HG03196 (cell line): ENCODE results near the gene CDH4.

Experiments used
- ATAC-seq: cut with Tn5 transposase; IDR thresholded peaks from one replicate; pipeline ENCODE4 v1.9.1; 2021; ENCODE audit not compliant: unreplicated experiment

CDH4 gene

DNA sequence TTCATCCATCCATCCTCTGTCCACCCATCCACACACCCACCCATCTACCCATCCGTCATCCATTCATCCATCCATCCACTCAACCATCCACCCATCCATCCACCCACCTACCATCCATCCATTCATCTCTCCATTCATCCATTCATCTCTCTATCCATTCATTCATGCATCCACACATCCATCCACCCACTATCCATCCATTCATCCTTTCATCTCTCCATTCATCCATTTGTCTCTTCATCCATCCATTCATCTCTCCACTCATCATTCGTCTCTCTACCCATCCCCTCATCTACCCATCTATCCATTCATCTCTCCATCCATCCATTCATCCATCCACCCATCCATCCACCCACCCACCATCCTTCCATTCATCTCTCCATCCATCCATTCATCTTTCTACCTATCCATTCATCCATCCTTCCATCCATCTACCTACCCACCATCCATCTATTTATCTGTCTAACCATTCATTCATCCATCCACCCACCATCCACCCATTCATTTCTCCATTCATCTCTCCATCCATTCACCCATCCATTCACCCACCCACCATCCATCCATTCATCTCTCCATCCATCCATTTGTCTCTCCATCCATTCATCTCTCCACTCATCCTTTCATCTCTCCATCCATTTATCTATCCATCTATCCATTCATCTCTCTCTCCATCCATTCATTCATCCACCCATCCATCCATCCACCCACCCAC lies 538.2 kb downstream of the CDH4 start:
- no peak for ATAC-seq

GRCh38 chr20:61791995-61792394 lies 539.9 kb downstream of the CDH4 start:
- no peak for ATAC-seq

- ATAC-seq, result no peak
Observed at GRCh38 chr20:61795669-61796630, 543.9 kb downstream of the CDH4 start.

DNA sequence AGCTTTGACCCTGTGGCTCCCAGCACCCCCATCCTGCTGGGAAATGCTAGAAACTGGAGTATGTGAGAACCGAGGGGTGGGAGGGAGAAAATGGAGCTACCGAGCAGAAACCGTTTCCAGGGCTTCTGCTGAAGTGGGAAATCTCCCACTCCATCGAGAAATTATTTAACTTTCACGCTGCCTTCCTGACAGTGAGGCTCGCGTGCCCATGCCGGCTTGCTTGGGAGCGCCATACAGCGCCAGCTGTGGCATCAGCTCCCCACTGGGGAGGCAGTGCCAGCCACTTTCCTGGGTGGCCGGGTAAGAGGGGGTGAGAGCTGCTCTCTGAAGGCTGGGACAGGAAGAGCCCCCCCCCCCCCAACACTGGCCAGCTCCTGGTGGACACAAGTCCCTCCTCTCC lies 544.7 kb downstream of the CDH4 start:
- ATAC-seq, result no peak

DNA sequence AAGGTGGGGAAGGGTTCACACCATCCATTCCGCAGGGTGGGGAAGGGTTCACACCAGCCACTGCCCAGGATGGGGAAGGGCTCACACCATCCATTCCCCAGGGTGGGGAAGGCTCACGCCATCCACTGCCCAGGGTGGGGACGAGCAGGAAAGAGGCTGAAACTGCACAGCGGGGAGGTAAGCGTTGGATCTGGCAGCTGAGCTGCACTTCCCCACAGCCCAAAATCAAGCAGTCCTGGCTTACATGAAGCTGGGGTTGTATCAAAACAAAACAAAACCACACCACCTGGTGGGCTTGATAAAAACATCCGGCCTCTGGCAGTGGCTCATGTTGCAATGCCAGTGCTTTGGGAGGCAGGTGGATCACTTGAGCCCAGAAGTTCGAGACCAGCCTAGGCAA lies 545.1 kb downstream of the CDH4 start:
- ATAC-seq, result no peak

DNA sequence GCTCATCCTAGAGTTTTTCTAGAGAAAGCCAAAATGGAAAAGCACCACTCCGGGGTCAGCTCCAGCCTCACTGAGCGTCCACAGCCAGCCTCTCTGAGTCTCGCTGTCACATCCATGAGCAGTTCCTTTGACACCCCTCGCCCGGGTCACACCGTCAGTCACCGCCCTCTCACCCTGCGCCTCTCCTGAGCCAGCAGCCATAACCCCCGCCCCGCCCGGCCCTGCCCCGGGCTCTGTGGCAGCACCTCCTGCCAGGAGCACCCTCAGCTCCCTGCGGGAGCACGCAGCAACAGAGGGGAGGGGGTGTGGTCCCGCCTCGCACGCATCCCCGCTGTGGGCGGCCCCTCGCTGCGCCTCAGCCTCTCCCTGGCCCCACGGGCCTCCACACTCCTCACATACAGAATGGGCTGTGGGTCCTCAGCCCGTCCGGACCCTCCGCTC lies 545.9 kb downstream of the CDH4 start:
- no peak for ATAC-seq

- no peak for ATAC-seq
Observed at GRCh38 chr20:61798632-61799031, 546.6 kb downstream of the CDH4 start.

DNA sequence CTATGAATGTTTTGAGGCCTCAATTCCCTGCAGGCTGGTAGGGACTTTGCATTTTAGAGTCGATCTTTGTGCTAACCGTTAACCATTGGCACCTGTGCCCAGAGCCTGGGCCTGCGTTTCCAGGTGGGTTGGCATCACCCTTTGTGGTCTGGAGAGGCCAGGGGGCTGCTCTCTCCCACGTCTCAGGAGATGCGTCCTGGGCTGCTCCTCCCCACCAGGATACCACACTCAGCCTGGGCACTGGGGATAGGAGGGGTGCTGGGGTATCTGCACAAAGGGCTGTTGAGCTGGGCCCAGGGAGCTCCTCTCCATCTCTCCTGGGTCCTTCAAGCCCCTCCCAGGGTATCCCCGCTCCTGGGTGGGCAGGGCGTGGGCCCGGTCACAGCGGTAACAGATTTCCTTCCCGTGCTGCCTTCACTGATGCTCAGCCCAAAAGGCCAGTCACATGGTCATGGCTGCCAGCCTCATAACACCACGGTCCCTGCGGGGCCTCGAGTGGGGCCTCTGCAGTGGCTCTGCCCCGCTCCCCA lies 547.4 kb downstream of the CDH4 start:
- ATAC-seq, result no peak

DNA sequence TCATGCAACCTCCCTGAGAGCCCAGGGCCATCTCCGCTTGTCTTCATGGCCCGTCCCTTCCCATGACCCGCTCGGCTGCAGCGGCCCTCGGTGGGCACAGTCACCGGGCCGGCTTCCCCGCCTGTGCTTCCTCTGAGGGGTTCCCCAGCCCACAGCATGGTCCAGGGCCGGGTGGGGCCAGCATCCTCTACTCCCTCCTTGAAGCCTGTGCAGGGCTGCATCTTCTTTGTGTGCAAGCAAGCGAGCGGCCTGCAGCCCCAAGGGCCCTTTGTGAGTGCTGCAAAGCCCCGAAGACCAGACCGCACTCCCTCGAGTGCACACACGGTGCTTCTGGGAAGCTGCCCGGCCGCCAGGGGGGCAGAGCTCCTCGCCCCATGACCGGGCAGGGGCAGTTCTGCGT lies 547.9 kb downstream of the CDH4 start:
- no peak for ATAC-seq

DNA sequence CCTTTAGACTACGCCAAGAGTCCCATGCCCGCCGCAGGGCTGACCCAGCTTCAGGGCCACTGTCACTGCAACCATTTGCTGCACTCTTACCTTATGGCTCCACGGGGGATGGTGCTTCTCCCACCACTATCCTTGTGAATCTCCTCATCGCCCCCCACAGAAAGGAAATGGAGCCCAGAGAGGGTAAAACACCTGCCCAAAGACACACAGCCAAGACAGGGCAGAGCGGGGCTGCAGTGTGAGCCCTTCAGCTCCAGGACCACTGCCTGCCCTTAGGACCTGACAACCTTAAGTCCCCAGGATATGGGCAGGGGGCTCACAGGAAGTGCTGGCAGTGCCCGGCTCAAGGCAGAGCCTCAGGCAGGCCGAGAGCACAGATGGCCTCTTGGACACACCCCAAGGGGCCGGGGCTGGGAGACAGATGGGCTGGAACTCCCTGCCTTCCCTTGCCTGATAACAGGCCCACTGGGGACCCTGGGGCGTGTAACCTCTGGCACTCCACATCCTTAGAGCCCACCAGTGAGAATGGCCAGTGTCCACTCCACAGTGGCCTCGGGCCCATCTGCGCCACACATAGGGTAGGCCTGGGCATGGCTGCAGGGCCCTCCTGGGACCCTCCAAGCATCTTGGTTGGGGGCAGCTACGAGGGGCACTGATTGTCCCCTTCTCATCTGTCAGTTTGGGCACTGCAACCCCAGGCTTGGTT lies 548.5 kb downstream of the CDH4 start:
- ATAC-seq, result no peak

- ATAC-seq, result no peak
Observed at GRCh38 chr20:61801065-61801360, 549.0 kb downstream of the CDH4 start.

GRCh38 chr20:61801428-61801827 lies 549.4 kb downstream of the CDH4 start:
- ATAC-seq, result no peak

DNA sequence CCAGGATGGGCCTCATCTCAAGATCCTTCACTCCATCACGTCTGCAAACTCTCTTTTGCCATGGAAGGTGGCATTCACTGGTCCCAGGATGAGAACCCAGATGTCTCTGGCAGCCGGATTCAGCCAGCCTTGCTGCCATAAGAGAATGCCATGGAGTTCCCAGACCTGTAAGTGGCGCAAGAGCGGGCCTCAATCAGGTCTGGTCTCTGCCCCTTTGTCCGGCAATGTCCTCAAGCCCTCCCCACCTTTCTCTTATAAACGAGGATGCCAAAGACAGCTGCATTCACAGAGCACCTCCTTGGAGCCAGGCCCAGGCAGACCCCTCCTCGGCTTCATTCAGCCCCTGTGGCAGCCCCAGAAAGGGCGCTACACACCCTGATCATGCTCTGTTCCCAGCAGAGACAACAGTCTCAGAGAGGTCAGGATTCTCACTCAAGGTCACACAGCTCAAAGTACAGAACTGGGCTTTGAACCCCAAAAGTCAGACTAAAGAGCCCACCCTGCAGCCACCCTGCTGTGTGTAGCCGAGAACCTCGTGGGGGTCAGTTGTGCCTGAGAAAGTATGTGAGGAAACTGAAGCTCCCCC lies 549.9 kb downstream of the CDH4 start:
- no peak for ATAC-seq

GRCh38 chr20:61802721-61803311 lies 550.8 kb downstream of the CDH4 start:
- ATAC-seq, result no peak

DNA sequence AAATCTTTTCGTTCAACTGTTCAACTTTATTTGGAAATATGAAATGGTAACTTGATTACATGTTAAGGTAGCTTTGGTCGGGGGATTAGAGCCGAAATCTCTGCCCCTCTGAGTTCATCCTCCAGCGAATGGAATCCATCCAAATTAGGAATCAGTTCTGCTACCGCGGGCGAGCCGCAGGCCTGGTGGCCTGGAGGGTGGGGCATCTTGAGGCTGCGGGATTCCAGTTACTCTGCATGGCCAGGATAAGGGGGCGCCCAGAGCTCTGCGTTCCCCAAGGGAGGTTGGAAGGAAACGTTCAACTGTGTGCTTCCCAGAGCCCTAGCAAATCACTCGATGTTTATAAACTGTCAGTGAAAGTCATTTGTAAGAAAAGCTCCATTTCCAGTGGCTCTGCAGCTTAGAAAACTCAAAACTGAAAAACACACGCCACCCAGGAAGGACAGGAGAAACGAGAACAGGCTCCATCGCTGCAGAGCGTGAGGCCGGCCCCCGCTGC lies 551.4 kb downstream of the CDH4 start:
- no peak for ATAC-seq

GRCh38 chr20:61803915-61804751 lies 552.1 kb downstream of the CDH4 start:
- no peak for ATAC-seq

DNA sequence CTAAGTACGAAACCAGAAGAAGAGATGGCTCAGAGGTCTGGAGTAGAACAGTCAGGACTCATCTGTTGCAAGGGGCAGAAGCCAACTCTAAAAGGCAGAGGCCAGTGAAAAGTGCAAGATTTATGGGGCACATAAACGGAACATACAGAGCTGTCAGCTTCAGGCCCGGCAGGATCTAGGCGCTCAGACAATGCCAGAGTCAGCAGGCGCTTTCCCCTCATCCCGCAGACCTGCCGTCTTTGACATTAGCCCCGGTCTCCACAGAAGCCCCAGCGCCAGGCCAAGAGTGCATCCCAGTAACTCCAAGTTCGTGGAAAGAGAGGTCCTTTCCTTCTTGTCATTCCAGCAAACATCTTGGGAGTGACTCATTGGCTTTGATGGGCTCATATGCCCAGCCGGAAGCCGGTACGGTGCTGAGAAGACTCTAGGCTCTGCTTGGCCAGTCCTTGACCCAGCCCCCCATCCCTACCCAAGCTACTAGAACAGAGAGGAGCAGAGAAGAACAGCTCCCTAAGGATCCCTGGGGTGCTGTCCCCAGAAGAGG lies 552.8 kb downstream of the CDH4 start:
- no peak for ATAC-seq

- no peak for ATAC-seq
Observed at GRCh38 chr20:61805365-61805764, 553.3 kb downstream of the CDH4 start.

GRCh38 chr20:61805781-61806180 lies 553.7 kb downstream of the CDH4 start:
- no peak for ATAC-seq
